ENCODE measurements around the gene NBPF1. TPM values are rescaled to one million over a fixed set of nuclear protein-coding genes. Genes with fewer than 3 reads are reported as not detected.
"Not testable (repeated sequence)": the region's sequence is repeated elsewhere in the genome, so short reads cannot be mapped to it uniquely, and the experiment has no call there.

The NBPF1 gene
- total RNA-seq, 1 experiment from 2014 or later = 46.0 TPM

DNA sequence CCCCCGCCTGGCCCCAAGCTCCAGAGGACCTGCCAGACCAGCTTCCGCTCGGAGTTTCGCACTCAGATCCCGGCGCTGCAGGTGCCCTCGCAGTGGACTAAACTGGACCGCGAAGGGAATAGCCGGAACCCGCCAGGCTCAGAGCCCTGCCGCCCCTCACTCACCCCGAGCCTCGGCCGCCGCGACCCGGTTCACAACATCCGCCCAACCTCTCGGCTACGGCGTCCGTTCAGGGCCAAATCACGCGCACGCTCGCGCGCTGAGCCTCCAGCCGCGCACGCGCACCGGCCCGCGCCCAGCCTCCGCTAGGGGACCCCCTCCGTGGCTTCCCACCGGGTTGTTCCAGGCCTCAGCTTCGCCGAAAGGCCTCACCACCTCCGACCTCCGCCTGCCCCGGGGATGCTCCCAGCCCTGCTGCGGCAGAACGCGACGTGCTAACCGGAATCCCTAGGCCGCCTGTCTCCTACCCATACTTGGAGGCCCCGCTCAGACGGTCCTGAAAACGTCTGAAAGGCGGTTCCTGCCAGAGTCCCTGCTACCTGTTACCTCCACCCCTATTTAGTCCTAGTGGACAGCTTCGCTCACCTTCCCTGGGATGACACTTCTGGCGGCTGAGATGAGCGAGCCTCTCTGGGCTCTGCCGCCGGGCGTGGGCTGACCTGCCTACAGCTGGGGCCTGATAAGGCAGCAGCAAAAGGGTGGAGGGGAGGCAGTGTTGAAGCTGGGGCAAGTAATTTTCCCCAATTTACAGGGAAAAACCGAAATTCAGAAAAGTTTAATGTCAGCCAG, 31.3 kb upstream of the NBPF1 start:
- Histone ChIP-seq H3K27ac (ENCODE audit: low read depth, low read length) (peak overlapping the region; percentile 71), H3K4me2 (ENCODE audit: low read length) (peak overlapping the region; percentile 82), H3K9ac (ENCODE audit: low read length) (peak overlapping the region; percentile 82), H2AFZ (ENCODE audit: low read depth, low read length, poor library complexity, severe bottlenecking) (peak overlapping the region; percentile 64), H3K79me2 (ENCODE audit: insufficient read depth, low read length) (peaks cover 47% of the 10 kb centered on the region), H3K4me1 (ENCODE audit: control insufficient read depth in 1 of 2, insufficient read depth in 2 of 2, low read length in 2 of 2) (peaks cover 14 to 22% of the 10 kb centered on the region in 2 experiments; a peak in 3 of 4 replicates), H3K4me3 (replicated peaks in 1 of 2; ENCODE audit: low read depth in 1 of 2, low read length in 2 of 2) (peak overlapping the region; percentile 74 to 79)
- BruUV-seq (replicated peaks) = TSS peak; percentile 81
- peak; percentile 84 for ATAC-seq
- TF ChIP-seq YY1 (IDR thresholded peaks at IDR 0.05; ENCODE audit: extremely low read depth, insufficient replicate concordance, low read depth, low read length) (peak; percentile 90), ZBTB33 (IDR thresholded peaks at IDR 0.05; ENCODE audit: extremely low read depth, insufficient replicate concordance, low read length) (peak; percentile 97), CTCF (IDR thresholded peaks at IDR 0.05 in 2 of 3, conservative IDR thresholded peaks at IDR 0.05 in 1 of 3; ENCODE audit: borderline replicate concordance in 1 of 3, insufficient read depth in 1 of 3, low read depth in 2 of 3, low read length in 2 of 3) (peak in 2 of 3 experiments; percentile 63 to 80; a peak in 4 of 6 replicates), TCF7L2 (IDR thresholded peaks at IDR 0.05; ENCODE audit: borderline replicate concordance, extremely low read depth, insufficient read depth, insufficient read length) (peak; percentile 80), ZFX (IDR thresholded peaks at IDR 0.05) (peak; percentile 86), POLR2A (IDR thresholded peaks at IDR 0.05; ENCODE audit: borderline replicate concordance, extremely low read depth, insufficient read depth, insufficient read length) (peak; percentile 96), POLR2AphosphoS5 (IDR thresholded peaks at IDR 0.05; ENCODE audit: low read depth, low read length) (peak; percentile 99)
- intact Hi-C loops (cut with micrococcal nuclease); H3K9me2 ChIP-seq (ENCODE audit: insufficient read depth); RAD21 ChIA-PET (ENCODE audit: low non-redundant PET in 1 of 2, low total read pairs in 2 of 2, uncharacterized antibody in 2 of 2, unreplicated experiment in 2 of 2); H3K27me3 ChIP-seq (ENCODE audit: insufficient read depth, low read length); H3K36me3 ChIP-seq (ENCODE audit: control insufficient read depth in 1 of 2, insufficient read depth in 2 of 2, low read length in 2 of 2); H4K20me1 ChIP-seq (ENCODE audit: insufficient read depth); H3K9me3 ChIP-seq (ENCODE audit: control insufficient read depth in 1 of 2, insufficient read depth in 1 of 2, low read depth in 1 of 2, low read length in 2 of 2); CTCF ChIA-PET: not testable (repeated sequence)
- POLR2A ChIA-PET = interaction anchor here (0.6 to 1.0 kb wide), 2 partner anchors 64 to 115 kb away, joined by 3 to 5 read pairs; no protein-coding TSS in a partner anchor
- peak; percentile 97 for DNase-seq (ENCODE audit: low read depth, low spot score)
